ENCODE data around the gene OR10H2.
"Not testable (repeated sequence)": the region's sequence is repeated elsewhere in the genome, so short reads cannot be mapped to it uniquely, and the experiment has no call there.

OR10H2 gene

GRCh38 chr19:15769586-15769985 is 41.8 kb downstream of the OR10H2 start:
- no peak for DNase-seq (ENCODE audit: low read depth in 3 of 3)

DNA sequence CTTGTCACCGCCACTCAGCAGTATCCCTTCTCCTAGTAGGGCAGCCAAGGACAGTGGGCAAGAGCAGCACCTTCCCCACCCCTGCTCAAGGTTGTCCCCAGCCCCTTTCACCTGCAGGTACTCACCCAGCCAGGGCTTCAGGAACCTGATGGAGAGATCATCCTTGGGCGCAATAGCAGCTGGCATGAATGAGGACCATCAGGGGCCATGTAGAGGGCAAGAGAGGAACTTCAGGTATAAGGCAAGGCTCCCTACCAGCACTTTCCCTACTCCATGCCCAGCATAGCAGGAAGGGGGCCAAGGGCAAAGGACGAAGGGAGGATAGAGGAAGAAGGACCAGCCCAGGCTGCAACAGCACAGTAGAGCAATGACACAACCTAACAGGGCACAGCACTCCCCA is 46.3 kb downstream of the OR10H2 start:
- not testable (repeated sequence) for DNase-seq (ENCODE audit: low read depth in 3 of 3)

GRCh38 chr19:15775249-15775648 is 47.4 kb downstream of the OR10H2 start:
- no peak for DNase-seq (ENCODE audit: low read depth in 3 of 3)

GRCh38 chr19:15776264-15776663 is 48.4 kb downstream of the OR10H2 start:
- DNase-seq (ENCODE audit: low read depth in 3 of 3) = no peak

DNA sequence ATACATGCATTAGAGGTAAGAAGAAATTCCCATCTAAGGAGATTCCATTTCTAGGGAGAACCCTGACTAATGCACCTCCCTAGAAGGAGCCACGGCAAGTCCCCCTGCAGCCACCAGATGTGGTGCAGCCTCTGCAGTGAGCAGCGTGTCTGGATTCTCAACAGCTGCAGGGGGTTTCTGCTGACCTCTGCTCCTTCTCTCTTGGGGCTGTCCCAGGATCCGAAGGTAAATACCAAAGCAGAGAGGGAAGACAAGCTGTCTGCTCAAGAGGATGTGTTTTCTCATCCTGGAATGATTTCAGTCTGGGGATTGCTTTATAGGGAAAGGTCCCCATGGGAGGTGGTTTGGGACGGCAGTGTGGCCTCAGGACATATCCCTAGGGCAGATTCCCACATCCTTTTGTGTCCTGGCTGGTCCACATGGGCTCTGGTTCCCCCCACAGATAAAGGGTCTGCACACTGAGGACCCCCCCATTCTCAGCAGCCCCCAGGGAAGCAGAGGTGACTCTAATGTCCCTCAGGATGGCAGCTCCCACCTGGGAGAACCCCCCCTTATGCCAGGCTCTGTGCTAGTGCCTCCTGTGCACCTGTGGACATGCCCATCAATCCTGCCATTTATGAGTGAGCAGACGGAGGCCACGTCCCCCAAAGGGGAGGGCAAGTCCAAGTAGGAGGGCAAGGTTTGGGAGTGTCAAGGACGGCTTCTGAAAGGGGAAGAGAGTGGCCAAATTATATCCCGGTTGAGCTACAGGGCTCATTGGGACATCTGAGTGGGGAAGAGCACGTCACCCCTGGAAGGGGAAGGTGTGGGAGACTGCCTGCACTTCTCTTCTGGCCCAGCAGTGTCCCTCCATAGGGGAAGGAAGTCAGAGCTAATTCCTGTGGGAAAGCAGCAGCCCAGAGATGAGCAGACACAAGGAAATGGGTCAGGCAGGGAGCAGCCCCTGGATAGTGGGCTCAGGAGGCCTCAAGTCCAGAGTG is 49.5 kb downstream of the OR10H2 start:
- DNase-seq (ENCODE audit: low read depth in 3 of 3) = no peak

Data from stimulated activated CD4-positive, alpha-beta T cell treated with anti-CD3 and anti-CD28 coated beads, TNF-alpha, amount 100 ng/mL, for 4 hours (primary cell).